ENCODE data around the gene SENP6.

DNA sequence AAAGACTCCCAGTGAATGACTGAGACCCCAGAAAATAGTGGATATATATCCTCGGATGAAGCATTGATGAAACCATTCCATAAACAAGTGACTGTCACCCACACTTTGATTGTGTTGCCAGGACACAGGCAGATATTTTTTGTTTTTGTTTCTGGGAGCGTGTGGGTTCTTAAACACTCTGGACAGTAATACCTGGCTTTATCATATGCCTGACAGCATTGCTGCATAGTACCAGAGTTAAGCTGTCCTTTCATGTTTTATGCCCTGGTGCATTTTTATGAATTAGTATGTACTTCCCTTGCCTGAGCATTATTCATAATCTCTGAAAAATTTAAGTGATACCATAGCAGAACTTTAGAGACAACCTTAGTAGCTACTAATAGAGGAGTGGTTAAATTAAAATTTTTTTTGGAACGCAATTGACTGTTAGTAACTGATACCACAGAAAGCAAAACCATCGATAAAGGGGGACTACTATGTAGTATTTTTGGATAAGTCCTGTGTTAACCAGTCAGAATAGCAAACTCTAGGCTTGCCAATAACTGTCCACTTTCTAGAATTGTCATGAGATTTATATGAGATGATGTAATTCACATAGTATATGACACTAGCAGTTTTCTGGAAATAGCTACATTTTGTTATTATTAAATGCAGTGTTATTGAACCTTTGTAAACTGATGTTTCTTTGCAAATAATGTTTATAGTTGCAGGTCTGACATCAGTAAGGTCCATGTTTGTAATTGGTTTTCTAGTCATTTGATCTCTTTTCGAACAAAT is 30.4 kb downstream of the SENP6 start:
- no peak for TF ChIP-seq REST (IDR thresholded peaks at IDR 0.05; ENCODE audit: insufficient read depth in 1 of 2, low read depth in 2 of 2, low read length in 2 of 2)
- TF ChIP-seq TAF1 (IDR thresholded peaks at IDR 0.05; ENCODE audit: borderline replicate concordance, insufficient read depth, low read length) = no peak
- no peak for TF ChIP-seq POLR2AphosphoS5 (IDR thresholded peaks at IDR 0.05; ENCODE audit: low read depth, low read length)
- no peak for TF ChIP-seq FOXP2 (optimal IDR thresholded peaks at IDR 0.05; ENCODE audit: borderline replicate concordance, extremely low read depth, extremely low read length, insufficient read depth)
- no peak for TF ChIP-seq SIN3A (IDR thresholded peaks at IDR 0.05; ENCODE audit: borderline replicate concordance, insufficient read depth, low read length)

Data from PFSK-1 (cell line).